SK-N-SH (cell line): ENCODE data around the gene PPCS. TPM values are rescaled to one million over a fixed set of nuclear protein-coding genes. Genes with fewer than 3 reads are reported as not detected.
"Not testable (repeated sequence)": the region's sequence is repeated elsewhere in the genome, so short reads cannot be mapped to it uniquely, and the experiment has no call there.

Source experiments
- CTCF ChIA-PET: fragments of 300-600, 350-600 bp; formaldehyde crosslinking; extraction: SDS; loops from one replicate; lab custom pipeline; 2021; lab: Yijun Ruan, JAX
- POLR2A ChIA-PET: fragments of 350-600 bp; sonication (Branson Sonifier 250); formaldehyde crosslinking; extraction: SDS; loops from one replicate; lab custom pipeline; 2020; ENCODE audit warnings: antibody characterized with exemption, inconsistent platforms; lab: Yijun Ruan, JAX
- DNase-seq: peaks from one replicate; pipeline ENCODE4 v3.0.0; 2012
- H2AFZ ChIP-seq: fragments of 200-600 bp; sonication (generic); 2 replicates; pipeline ENCODE4 v1.8.1; 2016; ENCODE audit warnings: antibody characterized with exemption, mild to moderate bottlenecking, low read depth
- H3F3A ChIP-seq: fragments of 200-600 bp; sonication (generic); replicated peaks from 2 replicates; pipeline ENCODE3; 2016; ENCODE audit warnings: antibody characterized with exemption, mild to moderate bottlenecking; ENCODE audit not compliant: insufficient read depth
- H3K27ac ChIP-seq, 2 experiments: fragments of 200-500 bp in 1 of 2; fragments of 200-600 bp in 1 of 2; sonication (Bioruptor generic) in 1 of 2; sonication (generic), shearing (Covaris generic) in 1 of 2; 2 replicates each; pipeline versions ENCODE4 v1.5.1 to v1.6.1; 2014 to 2016; ENCODE audit warnings: low read depth in 2 of 2, inconsistent platforms in 1 of 2, low read length in 1 of 2, mild to moderate bottlenecking in 1 of 2, mixed read lengths in 1 of 2
- H3K27me3 ChIP-seq: fragments of 200-600 bp; sonication (generic), shearing (Covaris generic); 2 replicates; pipeline ENCODE4 v1.6.1; 2016; ENCODE audit warnings: mixed run types; ENCODE audit not compliant: insufficient read depth
- H3K36me3 ChIP-seq, 2 experiments: fragments of 200-500 bp in 1 of 2; fragments of 200-600 bp in 1 of 2; sonication (Bioruptor generic) in 1 of 2; sonication (generic) in 1 of 2; replicated peaks in 1 of 2; 2 replicates each; pipeline versions ENCODE3 to v1.5.1; 2014 to 2016; ENCODE audit warnings: low read length in 1 of 2, mild to moderate bottlenecking in 1 of 2; ENCODE audit not compliant: insufficient read depth in 2 of 2, control insufficient read depth in 1 of 2
- H3K4me1 ChIP-seq, 2 experiments: fragments of 200-500 bp in 1 of 2; fragments of 200-600 bp in 1 of 2; sonication (Bioruptor generic) in 1 of 2; sonication (generic), shearing (Covaris generic) in 1 of 2; 2 replicates each; pipeline versions ENCODE4 v1.5.1 to v1.6.1; 2014 to 2016; ENCODE audit warnings: low read depth in 1 of 2, low read length in 1 of 2, mixed run types in 1 of 2; ENCODE audit not compliant: insufficient read depth in 2 of 2, control insufficient read depth in 1 of 2
- H3K4me2 ChIP-seq: fragments of 200-600 bp; sonication (generic), shearing (Covaris generic); 2 replicates; pipeline ENCODE4 v1.6.1; 2017; ENCODE audit warnings: mixed run types
- H3K4me3 ChIP-seq, 2 experiments: fragments of 200-500 bp in 1 of 2; fragments of 200-600 bp in 1 of 2; sonication (Bioruptor generic) in 1 of 2; sonication (generic), shearing (Covaris generic) in 1 of 2; 2 replicates each; pipeline versions ENCODE4 v1.5.1 to v1.8.1; 2014 to 2016; ENCODE audit warnings: low read depth in 2 of 2, inconsistent platforms in 1 of 2, low read length in 1 of 2, mild to moderate bottlenecking in 1 of 2, mixed read lengths in 1 of 2, moderate library complexity in 1 of 2
- H3K79me2 ChIP-seq: fragments of 200-600 bp; sonication (generic); 2 replicates; pipeline ENCODE4 v1.8.1; 2017; ENCODE audit warnings: mild to moderate bottlenecking; ENCODE audit not compliant: insufficient read depth
- H3K9ac ChIP-seq: fragments of 200-600 bp; sonication (generic); 2 replicates; pipeline ENCODE4 v1.6.1; 2017; ENCODE audit warnings: mixed run types
- H3K9me2 ChIP-seq: fragments of 200-600 bp; sonication (generic); 2 replicates; pipeline ENCODE4 v1.6.1; 2017; ENCODE audit warnings: mixed run types
- H3K9me3 ChIP-seq: fragments of 200-600 bp; sonication (generic); 2 replicates; pipeline ENCODE4 v1.6.1; 2017; ENCODE audit warnings: mixed run types, mild to moderate bottlenecking, moderate library complexity
- H4K20me1 ChIP-seq: fragments of 200-600 bp; sonication (generic); 2 replicates; pipeline ENCODE4 v1.6.1; 2017; ENCODE audit warnings: mild to moderate bottlenecking, mixed run types; ENCODE audit not compliant: insufficient read depth
- CHD2 ChIP-seq: fragments of 150-350 bp; IDR thresholded peaks from 2 replicates; pipeline ENCODE4 v1.6.1; 2018; ENCODE audit warnings: low read length; ENCODE audit not compliant: partially characterized antibody
- CTCF ChIP-seq: fragments of 200-600 bp; sonication (generic); IDR thresholded peaks from 2 replicates; pipeline ENCODE4 v1.6.1; 2017; ENCODE audit warnings: antibody characterized with exemption, mild to moderate bottlenecking, moderate library complexity
- EZH2phosphoT487 ChIP-seq: fragments of 200-600 bp; sonication (generic); IDR thresholded peaks from 2 replicates; pipeline ENCODE4 v1.6.1; 2017; ENCODE audit warnings: low read depth, mixed run types, mild to moderate bottlenecking, antibody characterized with exemption, moderate library complexity, borderline replicate concordance
- FOSL2 ChIP-seq: IDR thresholded peaks from 2 replicates; pipeline ENCODE4 v1.4.0; 2012; ENCODE audit warnings: low read depth, mild to moderate bottlenecking, moderate library complexity, borderline replicate concordance
- FOXM1 ChIP-seq: IDR thresholded peaks from 2 replicates; pipeline ENCODE4 v1.4.0; 2012; ENCODE audit warnings: low read depth, mild to moderate bottlenecking
- GABPA ChIP-seq: IDR thresholded peaks from 2 replicates; pipeline ENCODE4 v1.4.0; 2012; ENCODE audit warnings: low read depth, mild to moderate bottlenecking
- GATA2 ChIP-seq: sonication (generic); formaldehyde crosslinking; IDR thresholded peaks from 2 replicates; pipeline ENCODE4 v1.5.0; 2020; ENCODE audit warnings: mild to moderate bottlenecking, missing genetic modification reagents
- IRF3 ChIP-seq: fragments of 150-350 bp; IDR thresholded peaks from 2 replicates; pipeline ENCODE4 v1.6.1; 2016; ENCODE audit warnings: mild to moderate bottlenecking, low read depth, low read length
- JUND ChIP-seq: IDR thresholded peaks from 2 replicates; pipeline ENCODE4 v1.4.0; 2012
- MEF2A ChIP-seq: IDR thresholded peaks from 2 replicates; pipeline ENCODE4 v1.4.0; 2012; ENCODE audit warnings: low read depth, borderline replicate concordance
- MXI1 ChIP-seq: IDR thresholded peaks from 2 replicates; pipeline ENCODE4 v1.6.1; 2012; ENCODE audit warnings: mild to moderate bottlenecking, low read depth, low read length, improper control_type of control experiment
- PBX3 ChIP-seq: IDR thresholded peaks from 2 replicates; pipeline ENCODE4; 2012
- RFX5 ChIP-seq: IDR thresholded peaks from 2 replicates; pipeline ENCODE4 v1.6.1; 2012; ENCODE audit warnings: mild to moderate bottlenecking, improper control_type of control experiment, low read length
- SMC3 ChIP-seq: IDR thresholded peaks from 2 replicates; pipeline ENCODE4 v1.6.1; 2012; ENCODE audit warnings: low read depth, low read length, improper control_type of control experiment
- TCF12 ChIP-seq: IDR thresholded peaks from 2 replicates; pipeline ENCODE4 v1.4.0; 2012
- TEAD4 ChIP-seq: IDR thresholded peaks from 2 replicates; pipeline ENCODE4 v1.4.0; 2012; ENCODE audit warnings: mild to moderate bottlenecking, borderline replicate concordance; ENCODE audit not compliant: insufficient read depth
- YY1 ChIP-seq: IDR thresholded peaks from 2 replicates; pipeline ENCODE4 v1.4.0; 2012; ENCODE audit warnings: low read depth, mild to moderate bottlenecking
- whole genome bisulfite sequencing: methylation state at CpG from one replicate; pipeline ENCODE4 v1.1.6; 2017; ENCODE audit warnings: low lambda C conversion rate; 5-methylcytosine and 5-hydroxymethylcytosine counted together
- polyA plus RNA-seq, 3 experiments: library from polyadenylated mRNA; depleted of rRNA; stranded (reverse); fragments of >200 nt; gene quantifications; 2 replicates each; pipeline ENCODE4 v1.2.3, GENCODE V29; 2012

PPCS gene
- polyA plus RNA-seq, 1 of the 3 experiments (the other 2 are of a cell fraction): 40.0 TPM

- TF ChIP-seq TEAD4 (no peak), CHD2 (no peak), JUND (no peak), PBX3 (no peak), IRF3 (no peak), CTCF (no peak)
- TF ChIP-seq, all 33 proteins: peak for 0
These were observed 20.3 kb downstream of the PPCS start (continued) for GRCh38 chr1:42476605-42477004.

DNA sequence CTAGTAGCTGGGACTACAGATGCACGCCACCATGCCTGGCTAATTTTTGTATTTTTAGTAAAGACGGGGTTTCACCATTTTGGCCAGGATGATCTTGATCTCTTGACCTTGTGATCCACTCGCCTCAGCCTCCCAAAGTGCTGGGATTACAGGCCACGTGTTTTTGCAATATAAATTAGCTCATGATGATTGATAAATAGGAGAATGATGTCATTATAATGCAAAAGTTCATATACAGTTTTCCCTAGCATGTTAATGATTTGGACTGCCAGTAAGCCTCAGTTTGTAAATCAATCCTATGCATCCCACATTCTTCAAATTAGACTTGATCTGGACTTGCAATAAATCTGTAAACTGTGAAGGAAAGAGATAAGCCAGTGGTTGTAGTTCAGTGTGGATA lies 21.0 kb downstream of the PPCS start:
- not testable (repeated sequence) for H2AFZ ChIP-seq, H3F3A ChIP-seq, H3K9me2 ChIP-seq, H3K9me3 ChIP-seq, H3K9ac ChIP-seq, H3K4me3 ChIP-seq, H3K27ac ChIP-seq, DNase-seq, H3K36me3 ChIP-seq, H3K79me2 ChIP-seq, H3K27me3 ChIP-seq, H3K4me2 ChIP-seq, H3K4me1 ChIP-seq, H4K20me1 ChIP-seq
- ChIA-PET CTCF (interaction anchor here (0.9 kb wide), 1 partner anchor 8 kb away, joined by 3 read pairs; no protein-coding TSS in a partner anchor), POLR2A (interaction anchor here (1.0 kb wide), 1 partner anchor 20 kb away, joined by 3 read pairs; no protein-coding TSS in a partner anchor)
- WGBS: 83% methylated on average over 4 of the region's 4 CpGs

GRCh38 chr1:42477775-42478174 lies 21.4 kb downstream of the PPCS start:
- no peak for DNase-seq
- Histone ChIP-seq H3K9me3 (no peaks in the 10 kb centered on the region), H3K4me3 (no peak overlapping the region), H4K20me1 (no peaks in the 10 kb centered on the region), H3K27me3 (no peaks in the 10 kb centered on the region), H3K4me1 (no peaks in the 10 kb centered on the region), H3K79me2 (no peaks in the 10 kb centered on the region), H3K4me2 (no peak overlapping the region), H3K9me2 (no peaks in the 10 kb centered on the region), H3K27ac (no peak overlapping the region), H3K9ac (no peak overlapping the region), H3F3A (peaks cover 4% of the 10 kb centered on the region), H3K36me3 (no peaks in the 10 kb centered on the region)
- ChIA-PET CTCF (no interaction called here), POLR2A (interaction anchor here (1.0 kb wide), 1 partner anchor 21 kb away, joined by 3 read pairs; no protein-coding TSS in a partner anchor)
- WGBS: 75% methylated on average over 3 of the region's 3 CpGs
- no peak for TF ChIP-seq TEAD4
- no peak for TF ChIP-seq FOXM1
- no peak for TF ChIP-seq FOSL2
- no peak for TF ChIP-seq GABPA
- no peak for TF ChIP-seq RFX5
- no peak for TF ChIP-seq GATA2 (CRISPR knock-in tag)
- TF ChIP-seq YY1: no peak
- no peak for TF ChIP-seq SMC3
- no peak for TF ChIP-seq IRF3
- TF ChIP-seq MXI1: no peak
- no peak for TF ChIP-seq PBX3
- TF ChIP-seq TCF12: no peak
- no peak for TF ChIP-seq MEF2A
- TF ChIP-seq EZH2phosphoT487: no peak
- no peak for TF ChIP-seq CTCF
- TF ChIP-seq, all 33 proteins: peak for 0
- no peak overlapping the region for H2AFZ ChIP-seq
